ENCODE results near the gene CAPN2. TPM values are rescaled to one million over a fixed set of nuclear protein-coding genes. Genes with fewer than 3 reads are reported as not detected.

Gene CAPN2
- total and polyA plus RNA-seq, 2 experiments from 2014 or later, result 8.4 to 17.8 TPM

- Mint-ChIP-seq H3K36me3 (ENCODE audit: low read depth) (no peaks in the 10 kb centered on the region; the same call in 2 of the 3 replicates), H3K27ac (no peak overlapping the region), H3K27me3 (ENCODE audit: insufficient read depth, low read depth, poor library complexity) (peaks cover 12% of the 10 kb centered on the region), H3K9me3 (no peaks in the 10 kb centered on the region), H3K4me1 (peaks cover 28% of the 10 kb centered on the region), H3K4me3 (no peak overlapping the region)
- Histone ChIP-seq H3F3A (replicated peaks; ENCODE audit: low read depth) (no peaks in the 10 kb centered on the region), H3K27ac (ENCODE audit: low read depth) (no peak overlapping the region), H3K4me2 (no peak overlapping the region), H3K79me2 (replicated peaks; ENCODE audit: insufficient read depth) (no peaks in the 10 kb centered on the region), H4K20me1 (replicated peaks; ENCODE audit: insufficient read depth) (no peaks in the 10 kb centered on the region), H3K4me3 (no peak overlapping the region), H2AFZ (no peak overlapping the region), H3K9me2 (ENCODE audit: insufficient read depth) (no peaks in the 10 kb centered on the region), H3K36me3 (ENCODE audit: insufficient read depth) (no peaks in the 10 kb centered on the region), H3K27me3 (ENCODE audit: insufficient read depth) (no peaks in the 10 kb centered on the region; the same call in 1 of the 2 replicates), H3K4me1 (ENCODE audit: insufficient read depth) (peaks cover 11% of the 10 kb centered on the region; the same call in 1 of the 2 replicates)
- no peak for ATAC-seq
- DNase-seq (ENCODE audit: low spot score), result no peak
- no peak for TF ChIP-seq EZH2phosphoT487 (IDR thresholded peaks at IDR 0.05; ENCODE audit: unreplicated experiment)
- TF ChIP-seq, protein P1, sequence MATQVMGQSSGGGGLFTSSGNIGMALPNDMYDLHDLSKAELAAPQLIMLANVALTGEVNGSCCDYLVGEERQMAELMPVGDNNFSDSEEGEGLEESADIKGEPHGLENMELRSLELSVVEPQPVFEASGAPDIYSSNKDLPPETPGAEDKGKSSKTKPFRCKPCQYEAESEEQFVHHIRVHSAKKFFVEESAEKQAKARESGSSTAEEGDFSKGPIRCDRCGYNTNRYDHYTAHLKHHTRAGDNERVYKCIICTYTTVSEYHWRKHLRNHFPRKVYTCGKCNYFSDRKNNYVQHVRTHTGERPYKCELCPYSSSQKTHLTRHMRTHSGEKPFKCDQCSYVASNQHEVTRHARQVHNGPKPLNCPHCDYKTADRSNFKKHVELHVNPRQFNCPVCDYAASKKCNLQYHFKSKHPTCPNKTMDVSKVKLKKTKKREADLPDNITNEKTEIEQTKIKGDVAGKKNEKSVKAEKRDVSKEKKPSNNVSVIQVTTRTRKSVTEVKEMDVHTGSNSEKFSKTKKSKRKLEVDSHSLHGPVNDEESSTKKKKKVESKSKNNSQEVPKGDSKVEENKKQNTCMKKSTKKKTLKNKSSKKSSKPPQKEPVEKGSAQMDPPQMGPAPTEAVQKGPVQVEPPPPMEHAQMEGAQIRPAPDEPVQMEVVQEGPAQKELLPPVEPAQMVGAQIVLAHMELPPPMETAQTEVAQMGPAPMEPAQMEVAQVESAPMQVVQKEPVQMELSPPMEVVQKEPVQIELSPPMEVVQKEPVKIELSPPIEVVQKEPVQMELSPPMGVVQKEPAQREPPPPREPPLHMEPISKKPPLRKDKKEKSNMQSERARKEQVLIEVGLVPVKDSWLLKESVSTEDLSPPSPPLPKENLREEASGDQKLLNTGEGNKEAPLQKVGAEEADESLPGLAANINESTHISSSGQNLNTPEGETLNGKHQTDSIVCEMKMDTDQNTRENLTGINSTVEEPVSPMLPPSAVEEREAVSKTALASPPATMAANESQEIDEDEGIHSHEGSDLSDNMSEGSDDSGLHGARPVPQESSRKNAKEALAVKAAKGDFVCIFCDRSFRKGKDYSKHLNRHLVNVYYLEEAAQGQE (IDR thresholded peaks at IDR 0.05; ENCODE audit: unreplicated experiment), result no peak
- TF ChIP-seq STAT1 (IDR thresholded peaks at IDR 0.05; ENCODE audit: unreplicated experiment), result no peak
Observed at GRCh38 chr1:223704921-223705878, 7.1 kb upstream of the CAPN2 start.

- no peaks in the 10 kb centered on the region; the same call in 2 of the 3 replicates for H3K36me3 Mint-ChIP-seq (ENCODE audit: low read depth)
- no peak for TF ChIP-seq EZH2phosphoT487 (IDR thresholded peaks at IDR 0.05; ENCODE audit: unreplicated experiment)
- TF ChIP-seq, protein P2, sequence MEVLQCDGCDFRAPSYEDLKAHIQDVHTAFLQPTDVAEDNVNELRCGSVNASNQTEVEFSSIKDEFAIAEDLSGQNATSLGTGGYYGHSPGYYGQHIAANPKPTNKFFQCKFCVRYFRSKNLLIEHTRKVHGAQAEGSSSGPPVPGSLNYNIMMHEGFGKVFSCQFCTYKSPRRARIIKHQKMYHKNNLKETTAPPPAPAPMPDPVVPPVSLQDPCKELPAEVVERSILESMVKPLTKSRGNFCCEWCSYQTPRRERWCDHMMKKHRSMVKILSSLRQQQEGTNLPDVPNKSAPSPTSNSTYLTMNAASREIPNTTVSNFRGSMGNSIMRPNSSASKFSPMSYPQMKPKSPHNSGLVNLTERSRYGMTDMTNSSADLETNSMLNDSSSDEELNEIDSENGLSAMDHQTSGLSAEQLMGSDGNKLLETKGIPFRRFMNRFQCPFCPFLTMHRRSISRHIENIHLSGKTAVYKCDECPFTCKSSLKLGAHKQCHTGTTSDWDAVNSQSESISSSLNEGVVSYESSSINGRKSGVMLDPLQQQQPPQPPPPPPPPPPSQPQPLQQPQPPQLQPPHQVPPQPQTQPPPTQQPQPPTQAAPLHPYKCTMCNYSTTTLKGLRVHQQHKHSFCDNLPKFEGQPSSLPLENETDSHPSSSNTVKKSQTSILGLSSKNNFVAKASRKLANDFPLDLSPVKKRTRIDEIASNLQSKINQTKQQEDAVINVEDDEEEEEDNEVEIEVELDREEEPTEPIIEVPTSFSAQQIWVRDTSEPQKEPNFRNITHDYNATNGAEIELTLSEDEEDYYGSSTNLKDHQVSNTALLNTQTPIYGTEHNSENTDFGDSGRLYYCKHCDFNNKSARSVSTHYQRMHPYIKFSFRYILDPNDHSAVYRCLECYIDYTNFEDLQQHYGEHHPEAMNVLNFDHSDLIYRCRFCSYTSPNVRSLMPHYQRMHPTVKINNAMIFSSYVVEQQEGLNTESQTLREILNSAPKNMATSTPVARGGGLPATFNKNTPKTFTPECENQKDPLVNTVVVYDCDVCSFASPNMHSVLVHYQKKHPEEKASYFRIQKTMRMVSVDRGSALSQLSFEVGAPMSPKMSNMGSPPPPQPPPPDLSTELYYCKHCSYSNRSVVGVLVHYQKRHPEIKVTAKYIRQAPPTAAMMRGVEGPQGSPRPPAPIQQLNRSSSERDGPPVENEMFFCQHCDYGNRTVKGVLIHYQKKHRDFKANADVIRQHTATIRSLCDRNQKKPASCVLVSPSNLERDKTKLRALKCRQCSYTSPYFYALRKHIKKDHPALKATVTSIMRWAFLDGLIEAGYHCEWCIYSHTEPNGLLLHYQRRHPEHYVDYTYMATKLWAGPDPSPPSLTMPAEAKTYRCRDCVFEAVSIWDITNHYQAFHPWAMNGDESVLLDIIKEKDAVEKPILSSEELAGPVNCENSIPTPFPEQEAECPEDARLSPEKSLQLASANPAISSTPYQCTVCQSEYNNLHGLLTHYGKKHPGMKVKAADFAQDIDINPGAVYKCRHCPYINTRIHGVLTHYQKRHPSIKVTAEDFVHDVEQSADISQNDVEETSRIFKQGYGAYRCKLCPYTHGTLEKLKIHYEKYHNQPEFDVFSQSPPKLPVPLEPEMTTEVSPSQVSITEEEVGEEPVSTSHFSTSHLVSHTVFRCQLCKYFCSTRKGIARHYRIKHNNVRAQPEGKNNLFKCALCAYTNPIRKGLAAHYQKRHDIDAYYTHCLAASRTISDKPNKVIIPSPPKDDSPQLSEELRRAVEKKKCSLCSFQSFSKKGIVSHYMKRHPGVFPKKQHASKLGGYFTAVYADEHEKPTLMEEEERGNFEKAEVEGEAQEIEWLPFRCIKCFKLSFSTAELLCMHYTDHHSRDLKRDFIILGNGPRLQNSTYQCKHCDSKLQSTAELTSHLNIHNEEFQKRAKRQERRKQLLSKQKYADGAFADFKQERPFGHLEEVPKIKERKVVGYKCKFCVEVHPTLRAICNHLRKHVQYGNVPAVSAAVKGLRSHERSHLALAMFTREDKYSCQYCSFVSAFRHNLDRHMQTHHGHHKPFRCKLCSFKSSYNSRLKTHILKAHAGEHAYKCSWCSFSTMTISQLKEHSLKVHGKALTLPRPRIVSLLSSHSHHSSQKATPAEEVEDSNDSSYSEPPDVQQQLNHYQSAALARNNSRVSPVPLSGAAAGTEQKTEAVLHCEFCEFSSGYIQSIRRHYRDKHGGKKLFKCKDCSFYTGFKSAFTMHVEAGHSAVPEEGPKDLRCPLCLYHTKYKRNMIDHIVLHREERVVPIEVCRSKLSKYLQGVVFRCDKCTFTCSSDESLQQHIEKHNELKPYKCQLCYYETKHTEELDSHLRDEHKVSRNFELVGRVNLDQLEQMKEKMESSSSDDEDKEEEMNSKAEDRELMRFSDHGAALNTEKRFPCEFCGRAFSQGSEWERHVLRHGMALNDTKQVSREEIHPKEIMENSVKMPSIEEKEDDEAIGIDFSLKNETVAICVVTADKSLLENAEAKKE (CRISPR knock-in tag; IDR thresholded peaks at IDR 0.05), result no peak
- TF ChIP-seq CTCF (conservative IDR thresholded peaks at IDR 0.05; ENCODE audit: low read depth in 2 of 2), result no peak
- TF ChIP-seq ZNF114 (CRISPR knock-in tag; IDR thresholded peaks at IDR 0.05), result no peak
Observed at GRCh38 chr1:223706077-223706973, 6.0 kb upstream of the CAPN2 start.

More at GRCh38 chr1:223706077-223706973, 6.0 kb upstream of the CAPN2 start:
- no peak overlapping the region for H3K4me3 Mint-ChIP-seq
- H3K9me2 ChIP-seq (ENCODE audit: insufficient read depth), result no peaks in the 10 kb centered on the region
- H3K4me1 ChIP-seq (ENCODE audit: insufficient read depth), result peaks cover 2% of the 10 kb centered on the region; the same call in 1 of the 2 replicates
- no peak overlapping the region for H3K4me3 ChIP-seq
- no peak for DNase-seq (ENCODE audit: low spot score)
- no peak overlapping the region for H3K27ac ChIP-seq (ENCODE audit: low read depth)
- H4K20me1 ChIP-seq (replicated peaks; ENCODE audit: insufficient read depth), result no peaks in the 10 kb centered on the region
- H3K27ac Mint-ChIP-seq, result no peak overlapping the region
- no peaks in the 10 kb centered on the region for H3K9me3 Mint-ChIP-seq
- peaks cover 19% of the 10 kb centered on the region for H3K4me1 Mint-ChIP-seq
- no peak overlapping the region for H3K4me2 ChIP-seq
- no peak overlapping the region for H2AFZ ChIP-seq
- peaks cover 12% of the 10 kb centered on the region for H3K27me3 Mint-ChIP-seq (ENCODE audit: insufficient read depth, low read depth, poor library complexity)
- no peaks in the 10 kb centered on the region for H3K36me3 ChIP-seq (ENCODE audit: insufficient read depth)
- no peaks in the 10 kb centered on the region for H3K79me2 ChIP-seq (replicated peaks; ENCODE audit: insufficient read depth)
- no peaks in the 10 kb centered on the region for H3F3A ChIP-seq (replicated peaks; ENCODE audit: low read depth)
- peaks cover 6% of the 10 kb centered on the region for H3K27me3 ChIP-seq (ENCODE audit: insufficient read depth)
- ATAC-seq, result no peak
